H1 (cell line): ENCODE measurements around the gene SPAG8. TPM values are rescaled to one million over a fixed set of nuclear protein-coding genes. Genes with fewer than 3 reads are reported as not detected.

Experiments used
- CTCF ChIA-PET: fragments of 300-600 bp; sonication (Branson Sonifier 250); formaldehyde crosslinking; loops from one replicate; lab custom pipeline; 2021; ENCODE audit not compliant: partially characterized antibody; lab: Charles Lee
- POLR2A ChIA-PET: fragments of 300-600 bp; sonication (Branson Sonifier 250); formaldehyde crosslinking; loops from one replicate; lab custom pipeline; 2021; ENCODE audit warnings: inconsistent platforms; ENCODE audit not compliant: partially characterized antibody; lab: Charles Lee
- DNase-seq, 2 experiments: peaks; one replicate each; pipeline versions ENCODE4 v3.0.0 to v3.0.0-alpha.2; 2010 to 2022; ENCODE audit warnings: low spot score in 2 of 2, low read depth in 1 of 2, mixed read lengths in 1 of 2
- FAIRE-seq: peaks from 2 replicates; lab custom pipeline; 2011; peaks lifted over from hg19 to GRCh38; lab: Jason Lieb, UNC
- H2AFZ ChIP-seq: 2 replicates; pipeline ENCODE4 v1.8.1; 2012; ENCODE audit warnings: low read length, inconsistent platforms
- H2AK5ac ChIP-seq: 2 replicates; pipeline ENCODE4 v1.6.1; 2013; ENCODE audit warnings: low read depth, low read length
- H2BK120ac ChIP-seq: replicated peaks from 2 replicates; pipeline ENCODE3; 2013; ENCODE audit warnings: low read depth, low read length, inconsistent platforms
- H2BK12ac ChIP-seq: 2 replicates; pipeline ENCODE4 v1.6.1; 2013; ENCODE audit warnings: low read depth, low read length
- H2BK15ac ChIP-seq: 2 replicates; pipeline ENCODE4 v1.6.1; 2013; ENCODE audit warnings: low read length
- H2BK20ac ChIP-seq: 2 replicates; pipeline ENCODE4 v1.6.1; 2013; ENCODE audit warnings: low read length
- H2BK5ac ChIP-seq: 2 replicates; pipeline ENCODE4 v1.6.1; 2013; ENCODE audit warnings: low read depth, low read length
- H3K14ac ChIP-seq: 2 replicates; pipeline ENCODE4 v1.6.1; 2013; ENCODE audit warnings: inconsistent platforms; ENCODE audit not compliant: insufficient read length
- H3K18ac ChIP-seq: 2 replicates; pipeline ENCODE4 v1.6.1; 2013; ENCODE audit warnings: low read length; ENCODE audit errors: extremely low read depth
- H3K23ac ChIP-seq: 2 replicates; pipeline ENCODE4 v1.6.1; 2013; ENCODE audit warnings: inconsistent platforms; ENCODE audit not compliant: insufficient read length
- H3K23me2 ChIP-seq: 2 replicates; pipeline ENCODE4 v1.6.1; 2013; ENCODE audit warnings: low read depth, low read length
- H3K27ac ChIP-seq: 2 replicates; pipeline ENCODE4 v1.6.1; 2011; ENCODE audit warnings: low read depth, low read length, inconsistent platforms
- H3K27me3 ChIP-seq, 4 experiments: replicated peaks in 1 of 4; 1 replicate in 1 of 4; 2 replicates in 3 of 4; pipeline versions ENCODE4 v1.6.1 to v1.8.1; 2011 to 2013; ENCODE audit warnings: low read length in 3 of 4, mild to moderate bottlenecking in 3 of 4, inconsistent platforms in 2 of 4, mixed read lengths in 2 of 4, moderate library complexity in 1 of 4; ENCODE audit not compliant: control insufficient read depth in 3 of 4, insufficient read depth in 3 of 4; ENCODE audit errors: extremely low read depth in 1 of 4
- H3K36me3 ChIP-seq, 4 experiments: 2 replicates each; pipeline versions ENCODE4 v1.6.1 to v1.8.1; 2011 to 2013; ENCODE audit warnings: mild to moderate bottlenecking in 4 of 4, low read length in 3 of 4, moderate library complexity in 2 of 4, control low read depth in 1 of 4, inconsistent platforms in 1 of 4; ENCODE audit not compliant: insufficient read depth in 4 of 4, control insufficient read depth in 2 of 4
- H3K4ac ChIP-seq: replicated peaks from 2 replicates; pipeline ENCODE3; 2013; ENCODE audit warnings: low read length, low read depth, mixed read lengths, inconsistent platforms; ENCODE audit not compliant: insufficient read length
- H3K4me1 ChIP-seq, 4 experiments: replicated peaks in 1 of 4; 1 replicate in 1 of 4; 2 replicates in 3 of 4; pipeline versions ENCODE4 v1.6.1 to v1.8.1; 2011 to 2013; ENCODE audit warnings: low read length in 3 of 4, inconsistent platforms in 2 of 4, mixed read lengths in 1 of 4; ENCODE audit not compliant: insufficient read depth in 4 of 4, control insufficient read depth in 3 of 4
- H3K4me2 ChIP-seq, 2 experiments: 2 replicates each; pipeline versions ENCODE4 v1.6.1 to v1.8.1; 2011 to 2013; ENCODE audit warnings: low read depth in 2 of 2, low read length in 2 of 2, control low read depth in 1 of 2, inconsistent platforms in 1 of 2, mild to moderate bottlenecking in 1 of 2; ENCODE audit not compliant: insufficient read depth in 1 of 2
- H3K4me3 ChIP-seq, 4 experiments: fragments of 200-600, 300-600 bp in 1 of 4; sonication (generic), shearing (Covaris generic), sonication (Bioruptor Twin) in 1 of 4; 2 replicates each; pipeline versions ENCODE4 v1.5.1 to v1.8.1; 2011 to 2016; ENCODE audit warnings: low read length in 4 of 4, low read depth in 3 of 4, control low read depth in 2 of 4, inconsistent platforms in 2 of 4, mild to moderate bottlenecking in 2 of 4, mixed read lengths in 1 of 4, moderate library complexity in 1 of 4; ENCODE audit not compliant: insufficient read depth in 2 of 4; ENCODE audit errors: extremely low read depth in 1 of 4
- H3K56ac ChIP-seq: replicated peaks from 2 replicates; pipeline ENCODE3; 2013; ENCODE audit warnings: low read depth, mild to moderate bottlenecking, mixed read lengths, low read length, inconsistent platforms; ENCODE audit not compliant: insufficient read length
- H3K79me1 ChIP-seq: 2 replicates; pipeline ENCODE4 v1.6.1; 2013; ENCODE audit warnings: low read depth, low read length, control low read depth
- H3K79me2 ChIP-seq, 2 experiments: 2 replicates each; pipeline versions ENCODE4 v1.6.1 to v1.8.1; 2012 to 2013; ENCODE audit warnings: low read length in 2 of 2, mild to moderate bottlenecking in 2 of 2, inconsistent platforms in 1 of 2; ENCODE audit not compliant: insufficient read depth in 2 of 2, control insufficient read depth in 1 of 2
- H3K9ac ChIP-seq, 4 experiments: replicated peaks in 1 of 4; 1 replicate in 1 of 4; 2 replicates in 3 of 4; pipeline versions ENCODE4 v1.6.1 to v1.8.1; 2011 to 2013; ENCODE audit warnings: low read depth in 3 of 4, low read length in 3 of 4, control low read depth in 2 of 4, mild to moderate bottlenecking in 2 of 4, moderate library complexity in 2 of 4, inconsistent platforms in 1 of 4; ENCODE audit errors: extremely low read depth in 1 of 4
- H3K9me3 ChIP-seq, 2 experiments: 2 replicates each; pipeline versions ENCODE4 v1.6.1 to v1.8.1; 2012 to 2013; ENCODE audit warnings: mild to moderate bottlenecking in 2 of 2, moderate library complexity in 2 of 2, control low read depth in 1 of 2, inconsistent platforms in 1 of 2, low read depth in 1 of 2, low read length in 1 of 2, mixed read lengths in 1 of 2; ENCODE audit not compliant: insufficient read depth in 2 of 2
- H4K20me1 ChIP-seq, 2 experiments: replicated peaks in 1 of 2; 2 replicates each; pipeline versions ENCODE3 to v1.8.1; 2011 to 2013; ENCODE audit warnings: inconsistent platforms in 2 of 2, low read length in 2 of 2, mild to moderate bottlenecking in 1 of 2; ENCODE audit not compliant: insufficient read depth in 2 of 2, control insufficient read depth in 1 of 2
- H4K5ac ChIP-seq: 2 replicates; pipeline ENCODE4 v1.6.1; 2013; ENCODE audit warnings: low read length, low read depth, mixed read lengths, inconsistent platforms; ENCODE audit not compliant: insufficient read length
- H4K8ac ChIP-seq: 2 replicates; pipeline ENCODE4 v1.8.0; 2013; ENCODE audit warnings: mild to moderate bottlenecking, moderate library complexity, low read length, inconsistent platforms; ENCODE audit not compliant: insufficient read depth; ENCODE audit errors: extremely low read depth
- H4K91ac ChIP-seq: replicated peaks from 2 replicates; pipeline ENCODE3; 2013; ENCODE audit warnings: low read length, mixed read lengths, inconsistent platforms; ENCODE audit not compliant: insufficient read length
- BACH1 ChIP-seq: IDR thresholded peaks from 2 replicates; pipeline ENCODE4 v1.6.1; 2012; ENCODE audit warnings: low read length, improper control_type of control experiment
- GTF2F1 ChIP-seq: IDR thresholded peaks from 2 replicates; pipeline ENCODE4 v1.6.1; 2012; ENCODE audit warnings: low read depth, low read length, improper control_type of control experiment, borderline replicate concordance
- HDAC6 ChIP-seq: IDR thresholded peaks from one replicate; pipeline ENCODE4 v1.7.1; 2012; ENCODE audit warnings: low read depth, mild to moderate bottlenecking, inconsistent platforms, low read length, moderate library complexity
- JUND ChIP-seq: IDR thresholded peaks from 2 replicates; pipeline ENCODE4 v1.6.1; 2011; ENCODE audit warnings: mild to moderate bottlenecking, improper control_type of control experiment, low read length
- MAFK ChIP-seq: IDR thresholded peaks from 2 replicates; pipeline ENCODE4 v1.6.1; 2012; ENCODE audit warnings: low read depth, mild to moderate bottlenecking, improper control_type of control experiment, low read length
- MAX ChIP-seq: IDR thresholded peaks from 2 replicates; pipeline ENCODE4 v1.6.1; 2012; ENCODE audit warnings: inconsistent platforms
- NRF1 ChIP-seq: IDR thresholded peaks from 2 replicates; pipeline ENCODE4 v1.6.1; 2011; ENCODE audit warnings: mild to moderate bottlenecking, low read depth, low read length, improper control_type of control experiment
- PHF8 ChIP-seq: fragments of 200-600 bp; sonication (generic); conservative IDR thresholded peaks from 2 replicates; pipeline ENCODE4 v1.7.1; 2012; ENCODE audit warnings: low read depth, mild to moderate bottlenecking, inconsistent platforms, low read length, moderate library complexity
- RBBP5 ChIP-seq: IDR thresholded peaks from 2 replicates; pipeline ENCODE4 v1.7.1; 2012; ENCODE audit warnings: low read depth, mild to moderate bottlenecking, inconsistent platforms, low read length, moderate library complexity, borderline replicate concordance
- SP1 ChIP-seq: IDR thresholded peaks from 2 replicates; pipeline ENCODE4 v1.6.1; 2011; ENCODE audit warnings: low read depth, low read length
- SP2 ChIP-seq: IDR thresholded peaks from 2 replicates; pipeline ENCODE4 v1.6.1; 2012; ENCODE audit warnings: mild to moderate bottlenecking, low read length, inconsistent platforms
- TBP ChIP-seq: IDR thresholded peaks from 2 replicates; pipeline ENCODE4 v1.6.1; 2011; ENCODE audit warnings: low read depth, low read length, improper control_type of control experiment
- WGBS, 2 experiments: shearing (Covaris generic) in 1 of 2; methylation state at CpG; one replicate each; pipeline versions ENCODE4 v1.1.6 to v1.1.7; 2013 to 2015; ENCODE audit warnings: low lambda C conversion rate in 2 of 2, mixed read lengths in 2 of 2, inconsistent platforms in 1 of 2, low coverage in 1 of 2, missing lambda C conversion rate in 1 of 2; ENCODE audit not compliant: insufficient replicate concordance in 2 of 2, insufficient coverage in 1 of 2, insufficient read length in 1 of 2; ENCODE audit errors: extremely low coverage in 1 of 2, missing lambda C conversion rate in 1 of 2; 5-methylcytosine and 5-hydroxymethylcytosine counted together
- polyA plus RNA-seq, 7 experiments: library from polyadenylated mRNA; depleted of rRNA in 3 of 7; stranded (reverse) in 5 of 7; unstranded in 2 of 7; fragments of >200 nt in 5 of 7; fragments of 200-250 nt in 2 of 7; gene quantifications; 1 replicate in 5 of 7; 2 replicates in 1 of 7; 4 replicates in 1 of 7; pipeline versions ENCODE4 v1.2.1 to v1.2.3, GENCODE V29; 2011 to 2013; ENCODE audit warnings: missing spikeins in 2 of 7, mixed read lengths in 2 of 7
- total RNA-seq: library from RNA; stranded (reverse); fragmentation: NEBNext Ultra II Directional; extraction: Animal tissue kit (Norgen Biotek cat#: 25700); gene quantifications from 2 replicates; pipeline ENCODE4 v1.2.1, GENCODE V29; 2021

The SPAG8 gene
- total and polyA plus RNA-seq, 2 of the 8 experiments (the other 6 are each of a cell fraction or from before 2014, with no cell fraction given): 0.37 to 0.44 TPM

- Histone ChIP-seq H2AFZ (no peak overlapping the region), H3K27ac (no peak overlapping the region), H2BK5ac (no peak overlapping the region), H4K91ac (no peak overlapping the region), H3K79me1 (no peaks in the 10 kb centered on the region), H3K23ac (no peak overlapping the region), H2AK5ac (no peak overlapping the region), H3K4me1 (no peaks in the 10 kb centered on the region), H3K9me3 (no peaks in the 10 kb centered on the region), H3K79me2 (no peaks in the 10 kb centered on the region), H2BK20ac (no peak overlapping the region), H2BK12ac (no peak overlapping the region), H3K23me2 (no peaks in the 10 kb centered on the region; the same call in 1 of the 2 replicates), H3K9ac (no peak overlapping the region), H4K8ac (no peak overlapping the region), H3K14ac (no peak overlapping the region), H2BK15ac (no peak overlapping the region), H3K56ac (no peak overlapping the region), H3K4ac (no peak overlapping the region), H4K5ac (no peak overlapping the region), H3K4me3 (no peak overlapping the region), H4K20me1 (peaks cover 0 to 2% of the 10 kb centered on the region in 2 experiments), H3K4me2 (no peak overlapping the region), H3K18ac (no peak overlapping the region), H2BK120ac (no peak overlapping the region), H3K27me3 (no peaks in the 10 kb centered on the region), H3K36me3 (peaks cover 0 to 4% (median 0%) of the 10 kb centered on the region in 4 experiments; a peak in 3 of 8 replicates)
- DNase-seq (no peak), FAIRE-seq (no peak)
- WGBS, 2 experiments: 89% methylated on average over 7 of the region's 7 CpGs; no CpG with 5 or more reads in 1 of the 2 experiments
- CTCF ChIA-PET: interaction anchor here (1.3 to 4.8 kb wide), 4 partner anchors 11 to 35 kb away, joined by 5 to 18 read pairs (median 9); partner anchors contain the start of genes HINT2 and SPAG8
- POLR2A ChIA-PET: no interaction called here
- TF ChIP-seq MAFK (no peak), SP1 (no peak), HDAC6 (no peak), BACH1 (no peak), GTF2F1 (no peak), SP2 (no peak), JUND (no peak), TBP (no peak), NRF1 (no peak), PHF8 (no peak), RBBP5 (no peak), MAX (no peak)
These were observed 11.5 kb downstream of the SPAG8 start for GRCh38 chr9:35800530-35800929.
